GM20431 (cell line): ENCODE data around the gene TGFBI.

Experiments
- in situ Hi-C: fragments of 300-500 bp; cut with MseI, MboI; formaldehyde crosslinking; loops from one replicate; pipeline ENCODE4 v1.15.0; 2020; ENCODE audit warnings: low sequenced_read_pairs; ENCODE audit not compliant: unreplicated experiment

Gene TGFBI

DNA sequence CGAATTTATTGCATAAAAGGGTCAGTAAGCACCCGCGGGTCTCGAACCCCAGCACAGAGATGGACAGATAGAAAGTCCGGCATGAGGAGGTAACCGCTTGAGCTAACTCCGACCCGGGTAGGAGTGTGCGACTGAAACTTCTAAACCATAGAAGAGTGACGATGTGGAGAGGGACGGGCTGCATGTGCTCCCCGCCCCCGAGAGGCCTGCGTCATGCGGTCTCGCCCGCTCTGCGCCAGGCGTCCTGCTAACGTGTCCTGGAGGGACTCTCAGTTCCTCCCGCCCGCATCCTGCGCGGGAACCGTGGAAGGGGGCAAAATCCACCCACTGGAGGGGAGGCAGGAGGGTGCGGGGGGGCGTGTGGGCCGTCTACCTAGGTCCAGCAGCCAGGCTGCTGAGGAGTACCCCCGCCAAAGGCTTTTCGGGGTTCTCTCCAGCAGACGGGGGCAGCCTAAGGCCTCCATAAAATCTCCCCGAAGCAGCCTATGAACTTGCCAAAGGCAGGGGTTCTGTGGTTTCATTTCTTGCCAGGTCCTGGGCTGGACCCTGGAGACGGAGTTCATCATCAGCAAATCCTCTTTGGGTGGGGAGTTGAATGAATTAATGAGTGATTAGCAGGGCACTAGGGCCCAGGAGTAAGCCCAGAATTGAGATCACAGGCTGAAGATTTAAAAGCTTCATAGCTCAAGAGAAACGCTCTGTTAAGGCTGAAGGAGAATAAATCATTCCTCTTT lies 51.9 kb downstream of the TGFBI start:
- in situ Hi-C loops = no loop called here

DNA sequence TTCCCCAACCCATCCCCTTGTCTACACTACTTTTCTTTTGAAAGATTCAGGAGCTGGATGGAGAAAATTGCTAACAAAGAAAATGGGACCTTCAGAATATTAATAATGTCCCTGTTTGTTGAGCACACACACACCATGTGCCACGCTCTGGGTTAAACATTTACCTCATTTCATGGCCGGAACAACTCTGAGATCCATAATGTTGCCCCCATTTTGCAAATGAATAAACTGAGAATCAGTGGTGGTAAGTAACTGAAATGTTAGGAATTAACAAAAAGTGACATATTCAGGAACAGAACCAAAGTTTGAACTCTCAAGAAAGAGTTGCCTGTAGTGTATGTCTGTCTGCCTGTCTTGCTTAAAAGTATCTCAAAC lies 52.4 kb downstream of the TGFBI start:
- in situ Hi-C loops = no loop called here

DNA sequence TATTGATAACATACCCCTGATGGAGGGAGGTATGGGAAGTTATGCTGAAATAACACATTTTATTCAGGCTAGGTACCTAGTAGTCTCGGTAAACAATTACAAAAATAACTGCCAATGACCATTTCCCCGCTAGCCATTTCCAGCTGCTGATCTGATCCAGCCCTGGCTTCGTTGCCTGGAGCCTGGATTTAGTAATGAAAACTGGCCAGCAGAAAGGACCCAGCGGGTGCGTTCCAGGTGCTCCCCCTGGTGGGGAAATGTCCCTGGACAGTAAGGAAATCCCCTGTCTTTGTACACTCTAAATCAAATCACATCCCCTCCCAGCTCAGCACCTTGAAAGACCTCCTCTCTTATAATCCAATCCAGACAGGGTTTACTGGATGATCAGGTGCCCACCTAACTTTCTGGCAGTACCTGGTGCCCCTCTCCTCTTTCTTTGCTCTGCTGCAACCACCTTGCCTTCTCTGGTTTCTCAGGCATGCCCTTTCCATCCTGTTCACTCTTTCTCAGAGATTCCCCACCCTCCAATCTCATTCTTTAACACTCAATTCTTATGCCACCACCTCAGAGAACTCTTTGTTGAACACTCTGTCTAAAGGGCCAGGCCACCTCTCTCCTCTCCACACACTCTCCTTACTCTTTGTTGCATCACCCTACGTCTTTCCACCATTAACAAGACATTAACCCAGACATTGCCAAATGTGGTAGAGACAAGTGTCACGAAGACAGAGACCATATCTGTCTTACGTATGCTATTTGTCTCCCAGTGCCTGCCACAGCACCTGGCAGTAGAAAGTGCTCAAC lies 53.8 kb downstream of the TGFBI start:
- in situ Hi-C loops = no loop called here

- in situ Hi-C loops = no loop called here
These were observed 55.9 kb downstream of the TGFBI start for GRCh38 chr5:136084698-136085097.

DNA sequence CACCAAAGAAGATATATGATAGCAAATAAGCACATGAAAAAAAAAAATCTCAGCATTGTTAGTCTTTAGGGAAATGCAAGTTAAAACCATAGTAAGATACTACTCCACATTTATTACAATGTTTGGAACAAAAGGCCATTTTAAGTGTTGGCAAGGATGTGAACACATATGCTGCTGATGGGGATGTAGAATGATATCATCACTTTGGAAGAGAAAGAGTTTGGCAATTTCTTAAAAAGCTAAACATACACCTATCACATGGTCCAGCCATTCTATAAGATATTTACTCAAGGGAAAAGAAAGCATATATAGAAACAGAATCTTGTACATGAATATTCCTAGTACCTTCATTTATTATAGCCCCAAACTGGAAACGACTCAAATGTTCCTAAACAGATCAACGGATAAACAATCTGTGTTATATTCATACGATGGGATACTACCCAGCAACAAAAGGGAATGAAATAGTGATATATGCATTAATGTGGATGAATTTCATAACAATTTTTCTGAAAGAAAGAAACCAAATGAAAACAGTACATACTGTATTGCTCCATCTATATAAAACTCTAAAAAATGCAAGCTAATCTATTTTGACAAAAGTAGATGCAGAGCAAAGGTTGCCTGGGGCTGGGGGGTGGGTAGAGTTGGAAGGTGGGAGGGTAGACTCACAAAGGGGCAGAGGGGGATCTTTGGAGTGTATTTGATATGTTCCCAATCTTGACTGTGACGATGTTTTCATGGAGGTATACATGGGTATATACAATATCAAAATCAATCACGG lies 58.2 kb downstream of the TGFBI start:
- in situ Hi-C loops = no loop called here

- in situ Hi-C loops = no loop called here
These were observed 59.4 kb downstream of the TGFBI start for GRCh38 chr5:136087961-136088871.

DNA sequence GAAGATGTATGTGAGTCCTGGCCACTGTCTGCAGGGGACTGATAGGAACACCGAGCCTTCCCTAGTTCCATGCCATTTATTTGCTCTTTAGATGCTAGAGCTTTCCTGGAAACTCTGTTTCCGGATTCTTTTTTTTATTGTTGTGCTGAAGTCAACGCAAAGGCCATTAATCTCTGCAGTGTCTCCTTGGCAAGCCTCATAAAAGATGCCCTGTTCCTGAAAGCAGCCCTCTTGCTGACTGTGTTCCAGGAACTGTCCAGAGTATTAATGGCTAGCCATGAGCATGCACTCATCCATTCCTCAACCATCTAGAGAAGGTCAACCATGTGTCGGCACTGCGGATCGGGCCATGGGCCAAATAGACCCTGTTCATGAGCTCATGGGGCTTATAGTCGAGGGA lies 61.0 kb downstream of the TGFBI start:
- in situ Hi-C loops = no loop called here

GRCh38 chr5:136090319-136090718 lies 61.5 kb downstream of the TGFBI start:
- in situ Hi-C loops = no loop called here

GRCh38 chr5:136094189-136094912 lies 65.6 kb downstream of the TGFBI start:
- in situ Hi-C loops = no loop called here

- in situ Hi-C loops = no loop called here
These were observed 66.3 kb downstream of the TGFBI start for GRCh38 chr5:136094913-136095641.

DNA sequence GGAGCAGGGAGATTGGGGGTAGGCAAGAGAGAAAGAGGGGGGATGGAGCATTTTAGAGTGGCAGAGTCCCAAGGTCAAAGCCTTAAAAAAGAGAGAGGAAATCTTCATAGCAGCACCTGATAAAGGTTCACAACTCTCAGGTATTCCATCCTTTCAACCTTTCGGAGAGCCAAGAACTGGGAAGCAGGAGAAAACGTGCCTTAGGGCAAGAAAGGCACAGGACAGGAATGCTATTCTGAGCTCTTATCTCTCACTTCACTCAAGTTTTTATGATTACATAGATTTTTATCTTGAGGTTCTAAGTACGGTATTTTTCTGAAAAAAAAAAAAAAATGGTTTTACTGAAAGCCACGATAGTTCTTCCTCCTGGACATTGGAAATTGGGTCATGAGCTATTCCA lies 69.4 kb downstream of the TGFBI start:
- in situ Hi-C loops = no loop called here

DNA sequence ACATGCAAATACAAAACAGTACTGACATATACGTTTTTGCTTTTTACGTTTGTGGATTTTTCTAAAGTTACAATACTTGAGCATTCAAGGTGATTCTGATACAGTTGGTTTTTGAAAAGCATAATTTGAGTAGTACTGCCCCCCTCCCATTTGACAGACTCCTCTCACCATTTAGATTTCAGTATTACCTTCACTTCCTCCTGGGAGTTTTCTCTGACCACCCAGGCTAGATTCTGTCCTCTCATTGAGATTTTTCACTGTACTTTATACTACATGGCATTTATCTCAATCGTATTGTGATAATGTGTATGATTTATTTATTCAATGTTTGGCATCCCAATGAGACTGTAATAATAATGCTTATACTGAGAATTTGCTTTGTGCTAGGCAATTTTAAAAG lies 71.1 kb downstream of the TGFBI start:
- in situ Hi-C loops = no loop called here

DNA sequence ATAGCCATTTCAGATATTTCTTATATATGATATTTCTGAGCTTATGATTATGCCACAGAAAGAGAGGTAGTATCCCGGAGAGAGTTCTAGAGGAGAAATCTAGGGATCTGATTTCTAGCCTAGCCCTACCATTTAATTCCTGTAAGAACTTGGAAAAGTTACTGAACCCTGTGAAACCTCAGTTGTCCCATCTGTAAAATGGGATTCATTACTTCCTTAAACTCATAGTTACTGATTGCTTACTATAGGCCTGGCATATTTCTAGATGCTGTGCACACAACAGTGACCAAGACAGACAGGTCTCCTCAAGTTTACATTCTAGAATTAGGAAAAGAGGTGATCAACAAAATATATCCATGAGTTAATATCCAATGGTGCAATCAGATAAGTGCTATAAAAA lies 73.1 kb downstream of the TGFBI start:
- in situ Hi-C loops = no loop called here

- in situ Hi-C loops = no loop called here
These were observed 74.3 kb downstream of the TGFBI start for GRCh38 chr5:136103118-136103517.

DNA sequence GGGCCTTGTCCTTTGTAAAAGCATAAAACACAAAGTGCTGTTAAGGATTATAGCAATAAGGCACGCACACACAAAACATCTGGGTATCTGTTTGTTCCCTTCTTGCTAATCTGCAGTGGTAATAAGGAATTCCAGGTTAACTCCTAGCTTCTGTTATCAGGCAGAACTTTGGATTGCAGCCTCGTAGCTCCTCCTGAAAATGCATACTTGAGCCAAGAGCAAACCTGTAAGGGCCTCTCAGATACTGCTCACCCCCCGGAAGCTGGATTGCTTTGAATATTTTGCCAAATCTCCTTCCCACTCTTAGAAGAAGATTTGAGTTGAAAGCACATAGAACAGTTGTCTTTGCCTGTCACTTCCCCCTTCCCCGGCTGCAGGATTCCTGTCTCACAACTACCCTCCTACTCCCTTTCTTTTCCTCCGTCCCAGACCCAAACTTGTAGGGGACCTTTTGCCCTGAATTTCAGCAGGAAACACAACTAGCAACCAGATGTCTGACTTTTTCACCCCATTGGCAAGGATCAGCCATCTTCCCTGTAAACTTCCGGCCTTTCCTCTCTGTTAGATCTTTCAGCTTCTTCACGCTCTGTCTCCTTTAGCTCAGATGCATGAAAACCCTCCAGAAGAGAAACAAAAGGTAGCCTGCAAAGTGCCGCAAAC lies 75.6 kb downstream of the TGFBI start:
- in situ Hi-C loops = no loop called here

GRCh38 chr5:136106351-136107031 lies 77.7 kb downstream of the TGFBI start:
- in situ Hi-C loops = no loop called here

DNA sequence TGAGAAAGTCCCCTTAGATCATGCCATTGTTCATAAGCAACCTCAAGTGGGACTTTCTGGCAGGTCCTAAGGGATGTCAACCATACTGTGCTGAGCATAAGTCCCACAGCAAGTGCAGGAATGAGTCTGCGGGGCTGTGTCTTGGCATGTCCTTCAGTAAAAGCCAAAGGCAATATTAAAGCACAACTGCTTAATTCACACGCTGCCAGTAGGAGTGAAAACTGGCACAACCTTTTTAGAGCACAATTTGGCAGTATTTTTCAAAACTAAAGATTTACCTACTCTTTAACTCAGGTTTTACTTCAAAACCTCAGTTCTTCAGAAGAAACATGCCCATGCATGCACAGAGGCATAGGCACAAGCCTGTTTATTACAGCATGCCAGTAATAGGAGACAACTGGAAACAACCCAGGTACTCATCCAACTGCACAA lies 79.4 kb downstream of the TGFBI start:
- in situ Hi-C loops = no loop called here

- in situ Hi-C loops = no loop called here
These were observed 80.0 kb downstream of the TGFBI start for GRCh38 chr5:136108766-136109165.
